Measurements from ENCODE around the gene PDE6G. TPM values are rescaled to one million over a fixed set of nuclear protein-coding genes. Genes with fewer than 3 reads are reported as not detected.
A peak's percentile ranks its signal among the peaks of the same experiment; 100 is the strongest.

PDE6G gene
- total RNA-seq: 3.7 and 5.7 TPM in 2 replicates

GRCh38 chr17:81656118-81656743, at the start of gene PDE6G:
Gene PDE6G (minus strand): TSS chr17:81656542. CDS start chr17:81653305, 3,237 bp downstream.
- intact Hi-C loops (cut with micrococcal nuclease): no loop called here
- Mint-ChIP-seq H3K9me3 (no peaks in the 10 kb centered on the region), H3K27me3 (no peaks in the 10 kb centered on the region)

GRCh38 chr17:81705518-81706231, 49.3 kb upstream of the PDE6G start:
- Mint-ChIP-seq H3K36me3 (ENCODE audit: low read depth) (peaks cover 59% of the 10 kb centered on the region), H3K4me3 (peak overlapping the region; percentile 19), H3K27me3 (no peaks in the 10 kb centered on the region), H3K9me3 (no peaks in the 10 kb centered on the region), H3K27ac (peak overlapping the region; percentile 53), H3K4me1 (peaks cover 24% of the 10 kb centered on the region)
- intact Hi-C loops (cut with micrococcal nuclease): no loop called here
- DNase-seq: no peak

More at GRCh38 chr17:81656118-81656743, at the start of gene PDE6G:
- Mint-ChIP-seq H3K36me3 (ENCODE audit: low read depth) (no peaks in the 10 kb centered on the region), H3K27ac (no peak within 1 kb of the TSS), H3K4me1 (peaks cover 11% of the 10 kb centered on the region), H3K4me3 (no peak within 1 kb of the TSS)
- DNase-seq: no peak

GRCh38 chr17:81703747-81704654, 47.7 kb upstream of the PDE6G start:
- peak; percentile 77 for DNase-seq
- Mint-ChIP-seq H3K4me1 (peaks cover 19% of the 10 kb centered on the region), H3K27me3 (no peaks in the 10 kb centered on the region), H3K36me3 (ENCODE audit: low read depth) (peaks cover 64% of the 10 kb centered on the region), H3K27ac (peak overlapping the region; percentile 78), H3K9me3 (no peaks in the 10 kb centered on the region), H3K4me3 (peak overlapping the region; percentile 97)
- intact Hi-C loops (cut with micrococcal nuclease): loop anchor here (1.0 to 5.0 kb wide), 4 partner anchors 7 to 157 kb away; partner anchors contain the start of genes FAAP100, HGS and P4HB

- intact Hi-C loops (cut with micrococcal nuclease): loop anchor here (1.0 to 5.0 kb wide), 4 partner anchors 8 to 158 kb away; partner anchors contain the start of genes FAAP100, HGS and P4HB
- H3K9me3 Mint-ChIP-seq: no peaks in the 10 kb centered on the region
- peaks cover 19% of the 10 kb centered on the region for H3K4me1 Mint-ChIP-seq
- peak within 1 kb of the TSS; percentile 97 for H3K4me3 Mint-ChIP-seq
- H3K27ac Mint-ChIP-seq: peak within 1 kb of the TSS; percentile 98
- H3K27me3 Mint-ChIP-seq: no peaks in the 10 kb centered on the region
- H3K36me3 Mint-ChIP-seq (ENCODE audit: low read depth): peaks cover 66% of the 10 kb centered on the region
- peak; percentile 97 for DNase-seq
Observed at GRCh38 chr17:81702934-81703746, 46.8 kb upstream of the PDE6G start, which contains the start of gene MRPL12. Gene MRPL12 (plus strand): TSS chr17:81703367. CDS start chr17:81703502, 135 bp downstream.

- no peaks in the 10 kb centered on the region for H3K9me3 Mint-ChIP-seq
- peak overlapping the region; percentile 97 for H3K4me3 Mint-ChIP-seq
- peak; percentile 65 for DNase-seq
- H3K36me3 Mint-ChIP-seq (ENCODE audit: low read depth): peaks cover 72% of the 10 kb centered on the region
- H3K27ac Mint-ChIP-seq: peak overlapping the region; percentile 98
- intact Hi-C loops (cut with micrococcal nuclease): loop anchor here (2.0 to 5.0 kb wide), 2 partner anchors 149 to 159 kb away; partner anchors contain the start of genes FAAP100 and P4HB
- H3K27me3 Mint-ChIP-seq: no peaks in the 10 kb centered on the region
- H3K4me1 Mint-ChIP-seq: peaks cover 21% of the 10 kb centered on the region
Observed at GRCh38 chr17:81701288-81702071, 45.1 kb upstream of the PDE6G start.

- Mint-ChIP-seq H3K27ac (no peak overlapping the region), H3K36me3 (ENCODE audit: low read depth) (peaks cover 63% of the 10 kb centered on the region), H3K27me3 (no peaks in the 10 kb centered on the region), H3K9me3 (no peaks in the 10 kb centered on the region), H3K4me1 (peaks cover 18% of the 10 kb centered on the region), H3K4me3 (peak overlapping the region; percentile 22)
- intact Hi-C loops (cut with micrococcal nuclease): loop anchor here (5.0 kb wide), 1 partner anchor 148 kb away; the partner anchor contains the start of gene FAAP100
- DNase-seq: no peak
Observed at GRCh38 chr17:81700353-81701287, 44.3 kb upstream of the PDE6G start.

- Mint-ChIP-seq H3K4me3 (no peak overlapping the region), H3K9me3 (no peaks in the 10 kb centered on the region), H3K36me3 (ENCODE audit: low read depth) (peaks cover 42% of the 10 kb centered on the region), H3K27ac (peak overlapping the region; percentile 66), H3K4me1 (peaks cover 12% of the 10 kb centered on the region), H3K27me3 (no peaks in the 10 kb centered on the region)
- DNase-seq: no peak
- intact Hi-C loops (cut with micrococcal nuclease): no loop called here
Observed at GRCh38 chr17:81697261-81698044, 41.1 kb upstream of the PDE6G start.

- no peaks in the 10 kb centered on the region for H3K27me3 Mint-ChIP-seq
- H3K27ac Mint-ChIP-seq: no peak overlapping the region
- DNase-seq: no peak
- no peaks in the 10 kb centered on the region for H3K9me3 Mint-ChIP-seq
- peaks cover 40% of the 10 kb centered on the region for H3K36me3 Mint-ChIP-seq (ENCODE audit: low read depth)
- intact Hi-C loops (cut with micrococcal nuclease): no loop called here
- H3K4me1 Mint-ChIP-seq: peaks cover 6% of the 10 kb centered on the region
- no peak overlapping the region for H3K4me3 Mint-ChIP-seq
Observed at GRCh38 chr17:81696218-81696941, 40.0 kb upstream of the PDE6G start.

GRCh38 chr17:81695801-81696200, 39.5 kb upstream of the PDE6G start:
- Mint-ChIP-seq H3K9me3 (no peaks in the 10 kb centered on the region), H3K36me3 (ENCODE audit: low read depth) (peaks cover 41% of the 10 kb centered on the region)

GRCh38 chr17:81695211-81695610, 38.9 kb upstream of the PDE6G start:
- Mint-ChIP-seq H3K4me3 (no peak overlapping the region), H3K27ac (no peak overlapping the region), H3K4me1 (peaks cover 2% of the 10 kb centered on the region), H3K9me3 (no peaks in the 10 kb centered on the region), H3K36me3 (ENCODE audit: low read depth) (peaks cover 40% of the 10 kb centered on the region), H3K27me3 (no peaks in the 10 kb centered on the region)
- DNase-seq: no peak
- intact Hi-C loops (cut with micrococcal nuclease): no loop called here

More at GRCh38 chr17:81695801-81696200, 39.5 kb upstream of the PDE6G start:
- Mint-ChIP-seq H3K27ac (no peak overlapping the region), H3K27me3 (no peaks in the 10 kb centered on the region), H3K4me3 (no peak overlapping the region), H3K4me1 (peaks cover 3% of the 10 kb centered on the region)
- no peak for DNase-seq
- intact Hi-C loops (cut with micrococcal nuclease): no loop called here
